GM18526 (cell line): ENCODE measurements around the gene PPM1H.

ENCODE experiments used
- POLR2A ChIP-seq: IDR thresholded peaks from 3 replicates; pipeline ENCODE4 v1.6.1; 2011; ENCODE audit not compliant: insufficient read length; ENCODE audit errors: extremely low read depth

The PPM1H gene

GRCh38 chr12:62693376-62694050, 241.4 kb downstream of the PPM1H start:
- TF ChIP-seq POLR2A: no peak

DNA sequence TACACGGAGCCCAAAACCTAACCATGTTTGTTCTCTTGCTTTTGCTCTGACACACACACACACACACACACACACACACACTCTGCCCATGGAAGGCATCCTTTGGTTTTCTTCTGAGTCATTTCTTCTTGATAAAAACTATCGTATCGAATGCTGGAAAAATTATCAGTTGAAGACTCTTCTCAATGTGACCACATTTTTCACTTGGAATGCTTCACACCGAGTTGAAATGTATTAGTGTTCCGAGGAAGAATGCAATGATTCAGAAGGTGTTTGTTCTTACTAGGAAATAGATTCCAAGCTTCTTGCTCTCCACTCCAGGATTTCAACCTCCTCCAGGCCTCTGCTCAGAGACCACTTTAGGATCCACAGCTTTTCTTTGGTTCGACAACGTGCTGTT, 242.1 kb downstream of the PPM1H start:
- TF ChIP-seq POLR2A: no peak

DNA sequence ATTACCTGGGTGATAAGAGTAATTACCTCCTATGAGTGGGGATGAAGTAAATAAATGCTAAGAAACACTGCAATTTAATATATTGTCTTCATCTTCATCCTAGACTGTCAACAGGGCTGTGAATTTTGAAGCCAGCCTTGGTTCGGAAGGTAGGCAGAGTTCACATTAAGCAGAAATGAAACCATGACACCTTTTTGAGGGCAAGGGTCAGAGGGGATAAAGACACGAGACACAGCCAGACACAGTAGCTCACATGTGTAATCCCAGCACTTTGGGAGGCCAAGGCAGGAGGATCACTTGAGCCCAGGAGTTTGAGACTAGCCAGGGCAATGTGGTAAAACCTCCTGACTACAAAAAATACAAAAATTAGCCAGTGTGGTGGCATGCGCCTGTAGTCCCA, 243.6 kb downstream of the PPM1H start:
- no peak for TF ChIP-seq POLR2A

DNA sequence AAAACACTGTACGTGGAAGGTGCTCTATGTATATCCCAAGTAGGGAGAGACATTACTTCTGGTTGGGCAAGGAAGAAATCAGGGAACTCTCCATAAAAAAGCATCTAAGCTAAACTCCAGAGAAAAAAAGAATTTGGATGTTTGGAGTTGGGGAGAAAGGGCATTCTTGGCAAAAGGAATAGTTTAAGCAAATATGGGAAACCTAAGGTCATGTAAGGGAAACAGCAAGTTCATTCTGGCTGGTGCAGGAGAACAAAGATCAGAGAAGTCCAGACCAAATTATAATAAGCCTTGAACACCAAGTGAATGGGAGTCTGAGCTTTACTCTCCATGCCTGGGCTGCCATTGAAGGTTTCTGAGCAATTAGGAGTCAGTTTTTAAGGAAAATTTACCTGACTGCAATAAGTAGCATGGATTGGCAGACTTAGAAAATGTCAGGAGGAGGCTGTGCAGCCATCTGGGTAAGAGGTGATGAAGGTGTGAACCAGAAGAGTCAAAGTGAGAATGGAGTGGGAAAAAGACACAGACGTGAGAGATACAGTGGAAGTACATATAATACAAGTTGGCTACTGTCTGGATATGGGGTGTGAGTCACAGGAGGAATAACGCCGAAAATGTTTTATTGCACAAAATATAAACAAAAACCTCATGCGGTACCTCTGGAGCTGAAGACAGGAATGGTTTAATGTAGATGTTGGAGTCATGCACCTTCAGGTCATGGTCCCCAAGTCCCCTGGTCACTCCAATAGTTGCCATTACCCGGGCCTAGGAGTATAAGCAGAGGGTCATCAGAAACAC, 245.7 kb downstream of the PPM1H start:
- TF ChIP-seq POLR2A: no peak

- no peak for TF ChIP-seq POLR2A
These were observed 248.0 kb downstream of the PPM1H start for GRCh38 chr12:62686938-62687337.

DNA sequence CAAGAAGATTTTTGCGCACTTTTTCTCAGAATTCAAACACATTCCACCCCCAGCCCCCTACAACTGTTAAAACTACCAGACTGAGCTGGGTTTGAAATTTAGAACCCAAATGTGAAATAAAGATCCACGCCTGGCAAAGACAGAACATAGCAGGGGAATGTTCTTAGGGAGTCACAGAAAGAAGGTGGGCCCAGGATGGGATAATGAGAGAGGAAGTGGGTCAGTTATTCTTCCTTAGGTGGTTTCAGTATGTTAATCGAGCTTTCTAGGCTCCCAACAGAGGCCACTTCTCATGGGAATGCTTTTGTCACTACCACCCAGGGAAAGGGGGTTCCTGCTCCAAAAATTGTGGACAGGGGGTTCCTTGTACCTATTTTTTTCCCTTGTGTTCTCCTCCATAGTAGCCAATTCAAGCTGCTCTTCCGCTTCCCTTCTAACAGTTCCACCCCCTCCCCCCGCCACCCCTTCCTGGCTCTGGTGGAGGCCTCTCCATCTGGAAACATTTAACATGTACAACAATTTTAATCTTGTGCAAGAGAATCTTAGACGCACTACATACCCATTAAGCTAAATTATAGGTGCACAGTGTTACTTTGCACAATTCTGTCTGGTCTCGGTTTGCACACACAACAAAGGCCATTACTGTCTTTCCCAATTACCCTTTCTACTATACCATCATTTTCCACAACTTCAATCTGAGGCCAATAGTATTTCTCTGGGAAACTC, 250.2 kb downstream of the PPM1H start:
- TF ChIP-seq POLR2A: no peak

DNA sequence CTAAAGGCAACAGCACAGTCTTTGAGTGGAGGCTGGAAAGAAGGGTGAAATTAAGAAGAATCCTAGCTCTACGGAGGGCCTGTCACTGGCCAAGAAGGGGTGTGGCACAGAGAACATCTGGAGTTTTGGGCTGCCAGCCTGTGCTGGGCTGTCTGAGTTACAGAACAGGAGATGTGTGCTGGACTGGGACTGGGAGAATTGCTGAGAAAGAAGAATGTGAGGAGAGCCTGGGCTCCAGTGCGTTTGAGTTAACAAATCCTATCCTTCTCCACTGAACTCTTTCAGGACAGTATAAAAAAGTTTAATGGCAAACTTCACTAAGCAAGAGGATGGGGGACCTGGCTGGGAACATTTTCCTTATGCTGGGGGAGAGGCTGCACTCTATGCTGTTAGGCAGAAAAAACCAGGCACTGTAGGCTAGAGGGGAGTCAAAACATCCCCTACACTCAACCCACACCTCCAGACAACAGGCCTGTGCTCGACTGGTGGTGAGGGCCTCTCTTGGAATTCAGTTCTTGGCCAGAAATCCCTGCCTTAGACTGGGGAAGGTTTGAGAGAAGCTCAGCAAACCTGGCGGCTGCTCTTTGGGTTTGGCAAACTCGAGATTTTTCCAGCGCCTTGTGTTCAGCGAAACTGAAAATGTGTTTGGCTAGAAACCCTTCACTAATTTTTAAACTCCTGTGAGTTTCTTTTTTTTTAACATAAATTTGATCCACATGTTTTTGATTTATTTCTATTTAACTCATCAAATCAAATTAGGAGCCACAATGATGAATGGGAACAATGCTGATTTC, 251.0 kb downstream of the PPM1H start:
- no peak for TF ChIP-seq POLR2A

GRCh38 chr12:62681306-62681705, 253.6 kb downstream of the PPM1H start:
- TF ChIP-seq POLR2A: no peak

DNA sequence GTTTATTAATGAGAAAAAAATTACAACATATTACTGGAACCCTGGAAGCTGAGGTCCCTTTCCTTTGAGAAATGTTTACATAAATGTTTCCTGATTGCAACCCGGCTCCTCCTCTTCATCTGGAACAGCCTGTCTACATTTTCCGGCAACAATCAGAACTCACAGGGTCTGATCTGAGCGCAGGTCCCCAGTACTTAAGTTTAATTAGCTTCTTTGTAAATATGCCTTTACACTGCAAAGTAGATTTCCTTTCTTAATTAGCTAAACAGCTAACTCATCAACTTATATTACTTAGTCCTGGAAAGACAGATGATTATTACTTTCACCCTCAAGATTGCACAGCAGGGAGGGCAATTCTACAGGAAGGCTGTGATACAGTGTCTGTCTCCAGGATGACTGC, 255.3 kb downstream of the PPM1H start:
- no peak for TF ChIP-seq POLR2A

- TF ChIP-seq POLR2A: no peak
These were observed 257.6 kb downstream of the PPM1H start for GRCh38 chr12:62677355-62677754.

- no peak for TF ChIP-seq POLR2A
These were observed 258.2 kb downstream of the PPM1H start for GRCh38 chr12:62676521-62677307.

DNA sequence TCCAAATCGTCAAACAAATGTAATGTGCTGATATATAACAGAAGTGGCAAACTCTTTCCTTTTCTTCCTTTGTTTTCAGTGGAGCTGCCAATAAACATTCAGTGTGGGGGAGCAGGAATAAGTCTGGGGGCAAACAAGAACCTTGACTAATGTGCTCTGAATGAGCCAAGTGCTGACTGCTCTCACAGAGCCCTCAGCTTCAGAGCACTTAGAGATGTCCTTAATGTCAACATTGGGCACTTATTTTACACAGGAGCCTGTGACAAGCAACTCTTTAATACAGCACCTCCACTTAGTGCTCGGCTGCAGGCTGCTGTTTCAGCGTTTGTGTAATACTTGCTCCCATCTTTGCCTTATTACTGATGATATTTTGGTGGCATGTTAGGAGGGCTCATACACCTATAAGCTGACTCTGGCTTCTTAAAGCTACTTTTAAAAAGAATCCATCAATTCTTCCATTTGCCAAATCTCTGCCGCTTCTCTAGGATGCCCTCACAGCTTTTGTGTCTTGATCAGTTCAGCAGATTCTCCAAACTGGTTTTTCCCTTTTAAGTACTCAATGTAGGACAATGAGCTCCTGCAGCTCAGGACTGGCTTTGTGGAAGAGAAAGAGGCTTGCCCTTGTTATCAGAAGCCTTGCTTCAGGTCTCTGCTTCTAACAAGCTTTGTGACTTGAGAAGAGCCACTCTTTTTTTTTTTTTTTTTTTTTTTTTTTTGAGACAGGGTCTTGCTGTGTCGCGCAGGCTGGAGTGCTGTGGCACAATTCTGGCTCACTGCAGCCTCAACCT, 261.7 kb downstream of the PPM1H start:
- no peak for TF ChIP-seq POLR2A

DNA sequence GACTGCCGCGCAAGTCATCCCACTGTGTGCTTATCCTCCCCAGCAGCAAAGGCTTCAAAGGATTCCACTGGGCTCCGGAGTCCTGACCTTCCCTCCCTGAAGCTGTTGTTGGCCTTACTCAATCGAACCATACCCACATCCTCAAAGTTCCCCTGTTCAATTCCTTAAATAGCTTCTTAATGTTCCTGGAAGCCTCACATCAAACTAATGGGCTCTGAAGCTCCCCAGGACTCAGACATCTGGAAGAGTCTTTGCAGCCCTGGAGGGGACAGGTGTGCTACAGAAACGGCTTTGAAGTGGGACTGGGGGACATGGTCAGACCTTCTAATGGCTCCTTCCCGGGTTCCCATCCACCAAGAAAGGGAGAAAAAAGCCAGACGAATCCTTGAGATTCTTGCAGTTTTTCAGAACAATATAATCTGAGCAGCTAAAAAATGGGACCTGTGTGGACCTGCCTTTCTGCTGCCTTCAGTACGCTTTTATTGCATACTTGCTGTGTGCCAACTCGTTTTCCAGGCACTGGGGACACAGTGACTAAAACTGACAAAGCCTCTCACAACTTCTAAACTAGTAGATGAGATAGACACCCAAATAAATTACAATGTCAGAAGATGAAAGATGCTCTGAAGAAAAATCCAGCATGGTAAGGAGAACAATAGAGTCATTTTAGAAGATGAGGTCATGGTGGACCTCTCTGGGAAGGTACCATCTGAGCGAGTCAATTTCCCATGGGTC, 263.8 kb downstream of the PPM1H start:
- TF ChIP-seq POLR2A: no peak
